B cell (primary cell): ENCODE data around the gene DAP.

Experiments used
- EZH2 ChIP-seq: IDR thresholded peaks from 2 replicates; pipeline ENCODE4 v1.6.1; 2012; ENCODE audit warnings: borderline replicate concordance, low read depth, mild to moderate bottlenecking, moderate library complexity, low read length; ENCODE audit not compliant: insufficient read depth, poor library complexity, severe bottlenecking
- TF ChIP-seq, protein P1 (sequence below): fragments of 200-600 bp; IDR thresholded peaks from one replicate; pipeline ENCODE4 v1.8.0; 2022; ENCODE audit warnings: antibody characterized with exemption, mild to moderate bottlenecking

DNA sequence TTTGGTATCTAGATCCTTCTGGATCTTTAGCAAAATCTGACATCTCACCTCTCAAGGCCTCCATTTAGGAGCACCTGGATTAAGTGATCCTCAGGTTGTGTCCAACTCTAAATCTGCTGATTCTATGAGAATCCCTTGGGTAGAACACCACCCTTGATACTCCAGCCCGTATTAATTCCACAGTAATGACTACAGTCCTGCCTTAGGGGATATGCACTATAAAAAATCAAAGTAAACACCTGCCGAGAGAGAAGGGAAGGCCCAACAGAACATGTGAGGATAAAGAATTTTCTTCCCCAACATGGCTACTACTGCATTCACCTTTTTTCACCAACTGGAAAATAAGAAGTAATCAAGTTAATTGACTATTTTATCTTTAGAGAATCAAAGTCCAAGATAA, 27.6 kb downstream of the DAP start:
- TF ChIP-seq EZH2, result no peak
- TF ChIP-seq, protein P1, sequence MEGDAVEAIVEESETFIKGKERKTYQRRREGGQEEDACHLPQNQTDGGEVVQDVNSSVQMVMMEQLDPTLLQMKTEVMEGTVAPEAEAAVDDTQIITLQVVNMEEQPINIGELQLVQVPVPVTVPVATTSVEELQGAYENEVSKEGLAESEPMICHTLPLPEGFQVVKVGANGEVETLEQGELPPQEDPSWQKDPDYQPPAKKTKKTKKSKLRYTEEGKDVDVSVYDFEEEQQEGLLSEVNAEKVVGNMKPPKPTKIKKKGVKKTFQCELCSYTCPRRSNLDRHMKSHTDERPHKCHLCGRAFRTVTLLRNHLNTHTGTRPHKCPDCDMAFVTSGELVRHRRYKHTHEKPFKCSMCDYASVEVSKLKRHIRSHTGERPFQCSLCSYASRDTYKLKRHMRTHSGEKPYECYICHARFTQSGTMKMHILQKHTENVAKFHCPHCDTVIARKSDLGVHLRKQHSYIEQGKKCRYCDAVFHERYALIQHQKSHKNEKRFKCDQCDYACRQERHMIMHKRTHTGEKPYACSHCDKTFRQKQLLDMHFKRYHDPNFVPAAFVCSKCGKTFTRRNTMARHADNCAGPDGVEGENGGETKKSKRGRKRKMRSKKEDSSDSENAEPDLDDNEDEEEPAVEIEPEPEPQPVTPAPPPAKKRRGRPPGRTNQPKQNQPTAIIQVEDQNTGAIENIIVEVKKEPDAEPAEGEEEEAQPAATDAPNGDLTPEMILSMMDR, result no peak
